ENCODE results near the gene SPTLC1. TPM values are rescaled to one million over a fixed set of nuclear protein-coding genes. Genes with fewer than 3 reads are reported as not detected.

SPTLC1 gene
- total and polyA plus RNA-seq, 2 of the 13 experiments (the other 11 are each of a cell fraction or from before 2014, with no cell fraction given): 56.2 to 72.5 TPM

GRCh38 chr9:92120138-92120537, 4.9 kb upstream of the SPTLC1 start:
- H3K4me1 ChIP-seq (ENCODE audit: insufficient read depth, low read length): 0 out of 2 replicates have a peak, but pooled peaks cover 5% of the 10 kb centered on the region
- no peak overlapping the region for H3K4me2 ChIP-seq (ENCODE audit: low read depth, low read length)
- CTCF ChIA-PET (ENCODE audit: low intra/inter-chr PET ratio, low total read pairs): no interaction called here
- no peak for DNase-seq (ENCODE audit: low spot score)
- FAIRE-seq: no peak
- H3K27me3 ChIP-seq (ENCODE audit: control insufficient read depth in 1 of 2, insufficient read depth in 2 of 2, low read length in 2 of 2): no peaks in the 10 kb centered on the region; a peak in 1 of 5 replicates
- no peak for ATAC-seq
- H3K9ac ChIP-seq (ENCODE audit: insufficient read depth, low read depth, low read length): no peak overlapping the region
- POLR2A ChIA-PET: no interaction called here
- H3K27ac ChIP-seq (ENCODE audit: extremely low read length, insufficient read depth, low read length): no peak overlapping the region
- no peaks in the 10 kb centered on the region for H4K20me1 ChIP-seq (ENCODE audit: insufficient read depth, low read length)
- no peaks in the 10 kb centered on the region for H3K9me3 ChIP-seq (ENCODE audit: low read length)
- H3K79me2 ChIP-seq (ENCODE audit: insufficient read depth, low read length): no peaks in the 10 kb centered on the region
- no peak overlapping the region for H3K4me3 ChIP-seq (replicated peaks in 1 of 3; ENCODE audit: insufficient read depth in 1 of 3, low read depth in 2 of 3, low read length in 3 of 3)
- intact Hi-C loops (cut with micrococcal nuclease; ENCODE audit: unreplicated experiment) (no loop called here), in situ Hi-C loops (cut with HindIII; ENCODE audit: extremely low pct_ligation_motif_present, low pct_unique_long_range_greater_than_20kb) (no loop called here)
- H2AFZ ChIP-seq (ENCODE audit: low read length): no peak overlapping the region
- no peaks in the 10 kb centered on the region for H3K36me3 ChIP-seq (replicated peaks in 1 of 2; ENCODE audit: control insufficient read depth in 1 of 2, insufficient read depth in 2 of 2, low read length in 2 of 2)
- BruUV-seq (replicated peaks): no TSS peak
- TF ChIP-seq ZBTB2 (CRISPR knock-in tag; IDR thresholded peaks at IDR 0.05; ENCODE audit: low read depth): no peak
- TF ChIP-seq ZNF781 (CRISPR knock-in tag; IDR thresholded peaks at IDR 0.05; ENCODE audit: borderline replicate concordance, not compliant biosample characterization): no peak
- TF ChIP-seq ZFP82 (CRISPR knock-in tag; IDR thresholded peaks at IDR 0.05; ENCODE audit: borderline replicate concordance): no peak
- TF ChIP-seq THAP7 (CRISPR knock-in tag; IDR thresholded peaks at IDR 0.05): no peak
- no peak for TF ChIP-seq ZNF704 (CRISPR knock-in tag; IDR thresholded peaks at IDR 0.05; ENCODE audit: borderline replicate concordance)
- no peak for TF ChIP-seq RXRB (CRISPR knock-in tag; IDR thresholded peaks at IDR 0.05; ENCODE audit: borderline replicate concordance)
- no peak for TF ChIP-seq SOX6 (IDR thresholded peaks at IDR 0.05)
- no peak for TF ChIP-seq SOX6 (CRISPR knock-in tag; IDR thresholded peaks at IDR 0.05)
- TF ChIP-seq ZSCAN22 (CRISPR knock-in tag; IDR thresholded peaks at IDR 0.05): no peak
- TF ChIP-seq ZBTB37 (CRISPR knock-in tag; IDR thresholded peaks at IDR 0.05): no peak
- TF ChIP-seq ZFP41 (CRISPR knock-in tag; IDR thresholded peaks at IDR 0.05; ENCODE audit: borderline replicate concordance): no peak
- no peak for TF ChIP-seq HIC2 (CRISPR knock-in tag; IDR thresholded peaks at IDR 0.05; ENCODE audit: low read depth)
- no peak for TF ChIP-seq ZNF598 (CRISPR knock-in tag; IDR thresholded peaks at IDR 0.05; ENCODE audit: borderline replicate concordance)
- TF ChIP-seq ZNF296 (CRISPR knock-in tag; conservative IDR thresholded peaks at IDR 0.05): no peak
- no peak for TF ChIP-seq ZNF670 (CRISPR knock-in tag; IDR thresholded peaks at IDR 0.05; ENCODE audit: borderline replicate concordance)
- no peak for TF ChIP-seq HOXA5 (CRISPR knock-in tag; IDR thresholded peaks at IDR 0.05)
- no peak for TF ChIP-seq NCOA5 (CRISPR knock-in tag; IDR thresholded peaks at IDR 0.05)
